ENCODE data around the gene FBXL15. TPM values are rescaled to one million over a fixed set of nuclear protein-coding genes. Genes with fewer than 3 reads are reported as not detected.

The FBXL15 gene
- polyA plus RNA-seq, 1 donor (not counting 4 experiments of a cell fraction or from before 2014, with no cell fraction given) = 3.1 TPM

DNA sequence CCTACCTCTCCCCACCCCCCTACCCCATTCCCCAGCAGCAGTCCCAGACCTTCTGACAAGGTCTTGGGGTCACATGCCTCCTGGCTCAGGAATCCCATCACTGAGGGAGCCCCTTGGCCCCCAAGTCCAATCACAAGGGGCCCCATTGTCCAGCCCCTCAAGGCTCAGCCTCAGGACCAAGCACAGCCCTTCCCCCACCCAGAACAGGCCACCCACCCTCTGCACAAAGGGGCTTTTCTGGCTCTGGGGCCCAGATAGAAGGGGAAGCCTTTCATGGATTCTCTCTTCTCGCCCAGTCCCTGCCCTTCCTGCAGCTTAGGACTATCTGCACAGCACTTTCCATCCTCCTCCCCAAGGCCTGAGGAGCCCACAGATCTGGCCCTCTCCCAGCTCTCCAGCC lies 4.8 kb downstream of the FBXL15 start:
- FAIRE-seq (no peak), DNase-seq (ENCODE audit: low read depth, low spot score) (no peak)
- Histone ChIP-seq H3K27ac (ENCODE audit: control insufficient read depth, insufficient read depth, low read length) (no peak overlapping the region), H3K9me1 (ENCODE audit: control insufficient read depth, extremely low read depth, insufficient read depth, low read length) (no peaks in the 10 kb centered on the region), H3K4me3 (ENCODE audit: control insufficient read depth in 2 of 3, extremely low read depth in 1 of 3, insufficient read depth in 2 of 3, low read depth in 1 of 3, low read length in 3 of 3) (no peak overlapping the region), H3K79me2 (ENCODE audit: control insufficient read depth, insufficient read depth, low read length) (peaks cover 3% of the 10 kb centered on the region), H2AFZ (ENCODE audit: control insufficient read depth, low read length) (no peak overlapping the region), H3K9me3 (ENCODE audit: control insufficient read depth, low read depth, low read length) (no peaks in the 10 kb centered on the region), H4K20me1 (ENCODE audit: control insufficient read depth, extremely low read depth, insufficient read depth, low read length) (no peaks in the 10 kb centered on the region), H3K27me3 (ENCODE audit: control insufficient read depth, extremely low read depth, insufficient read depth, low read length) (no peaks in the 10 kb centered on the region), H3K36me3 (ENCODE audit: control insufficient read depth in 2 of 2, extremely low read depth in 1 of 2, insufficient read depth in 2 of 2, low read length in 2 of 2) (peaks cover 9 to 21% of the 10 kb centered on the region in 2 experiments), H3K9ac (ENCODE audit: control insufficient read depth, extremely low read depth, insufficient read depth, low read length) (no peak overlapping the region), H3K4me2 (ENCODE audit: control insufficient read depth, extremely low read depth, insufficient read depth, low read depth, low read length) (no peak overlapping the region), H3K4me1 (ENCODE audit: control insufficient read depth, extremely low read depth, insufficient read depth, low read length) (peaks cover 15% of the 10 kb centered on the region)
- dilution Hi-C loops (cut with MboI; ENCODE audit: extremely low pct_ligation_motif_present, low sequenced_read_pairs) = no loop called here
- TF ChIP-seq, protein P1, sequence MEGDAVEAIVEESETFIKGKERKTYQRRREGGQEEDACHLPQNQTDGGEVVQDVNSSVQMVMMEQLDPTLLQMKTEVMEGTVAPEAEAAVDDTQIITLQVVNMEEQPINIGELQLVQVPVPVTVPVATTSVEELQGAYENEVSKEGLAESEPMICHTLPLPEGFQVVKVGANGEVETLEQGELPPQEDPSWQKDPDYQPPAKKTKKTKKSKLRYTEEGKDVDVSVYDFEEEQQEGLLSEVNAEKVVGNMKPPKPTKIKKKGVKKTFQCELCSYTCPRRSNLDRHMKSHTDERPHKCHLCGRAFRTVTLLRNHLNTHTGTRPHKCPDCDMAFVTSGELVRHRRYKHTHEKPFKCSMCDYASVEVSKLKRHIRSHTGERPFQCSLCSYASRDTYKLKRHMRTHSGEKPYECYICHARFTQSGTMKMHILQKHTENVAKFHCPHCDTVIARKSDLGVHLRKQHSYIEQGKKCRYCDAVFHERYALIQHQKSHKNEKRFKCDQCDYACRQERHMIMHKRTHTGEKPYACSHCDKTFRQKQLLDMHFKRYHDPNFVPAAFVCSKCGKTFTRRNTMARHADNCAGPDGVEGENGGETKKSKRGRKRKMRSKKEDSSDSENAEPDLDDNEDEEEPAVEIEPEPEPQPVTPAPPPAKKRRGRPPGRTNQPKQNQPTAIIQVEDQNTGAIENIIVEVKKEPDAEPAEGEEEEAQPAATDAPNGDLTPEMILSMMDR (optimal IDR thresholded peaks at IDR 0.05 in 1 of 3, IDR thresholded peaks at IDR 0.05 in 1 of 3, conservative IDR thresholded peaks at IDR 0.05 in 1 of 3; ENCODE audit: extremely low read depth in 1 of 3, insufficient read depth in 2 of 3, low read length in 3 of 3) = no peak
- TF ChIP-seq EZH2 (IDR thresholded peaks at IDR 0.05; ENCODE audit: low read length) = no peak

DNA sequence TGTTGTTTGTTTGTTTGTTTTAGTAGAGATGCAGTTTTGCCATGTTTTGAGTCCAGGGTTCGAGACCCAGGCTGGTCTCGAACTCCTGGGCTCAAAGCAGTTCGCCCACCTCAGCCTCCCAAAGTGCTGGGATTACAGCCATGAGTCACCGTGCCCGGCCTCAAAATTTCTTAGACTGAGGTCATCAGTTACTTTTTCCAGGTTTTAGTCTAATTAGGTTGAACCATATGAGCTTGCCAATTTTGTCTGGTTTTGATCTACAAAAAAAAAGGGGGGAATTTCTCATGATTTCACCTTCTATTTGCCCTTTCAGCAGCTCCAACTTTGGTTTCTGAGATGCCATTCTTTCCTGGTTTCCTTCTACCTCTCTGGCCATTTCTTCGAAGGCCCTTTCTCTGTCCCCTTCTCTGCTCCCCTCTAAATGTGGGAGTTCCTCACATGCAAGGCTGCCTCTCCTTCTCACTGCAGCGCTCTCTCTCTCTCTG lies 6.2 kb downstream of the FBXL15 start:
- no peak overlapping the region for H3K9ac ChIP-seq (ENCODE audit: control insufficient read depth, extremely low read depth, insufficient read depth, low read length)
- no peak for FAIRE-seq

More for the DNA sequence above, 6.2 kb downstream of the FBXL15 start:
- Histone ChIP-seq H3K4me1 (ENCODE audit: control insufficient read depth, extremely low read depth, insufficient read depth, low read length) (peaks cover 20% of the 10 kb centered on the region), H3K9me3 (ENCODE audit: control insufficient read depth, low read depth, low read length) (no peaks in the 10 kb centered on the region), H3K79me2 (ENCODE audit: control insufficient read depth, insufficient read depth, low read length) (peaks cover 9% of the 10 kb centered on the region), H4K20me1 (ENCODE audit: control insufficient read depth, extremely low read depth, insufficient read depth, low read length) (no peaks in the 10 kb centered on the region), H3K4me3 (ENCODE audit: control insufficient read depth in 2 of 3, extremely low read depth in 1 of 3, insufficient read depth in 2 of 3, low read depth in 1 of 3, low read length in 3 of 3) (no peak overlapping the region), H3K27ac (ENCODE audit: control insufficient read depth, insufficient read depth, low read length) (no peak overlapping the region), H3K27me3 (ENCODE audit: control insufficient read depth, extremely low read depth, insufficient read depth, low read length) (no peaks in the 10 kb centered on the region), H3K9me1 (ENCODE audit: control insufficient read depth, extremely low read depth, insufficient read depth, low read length) (no peaks in the 10 kb centered on the region), H2AFZ (ENCODE audit: control insufficient read depth, low read length) (no peak overlapping the region), H3K4me2 (ENCODE audit: control insufficient read depth, extremely low read depth, insufficient read depth, low read depth, low read length) (no peak overlapping the region), H3K36me3 (ENCODE audit: control insufficient read depth in 2 of 2, extremely low read depth in 1 of 2, insufficient read depth in 2 of 2, low read length in 2 of 2) (peaks cover 9 to 21% of the 10 kb centered on the region in 2 experiments)
- TF ChIP-seq EZH2 (IDR thresholded peaks at IDR 0.05; ENCODE audit: low read length) = no peak
- TF ChIP-seq, protein P1 (optimal IDR thresholded peaks at IDR 0.05 in 1 of 3, IDR thresholded peaks at IDR 0.05 in 1 of 3, conservative IDR thresholded peaks at IDR 0.05 in 1 of 3; ENCODE audit: extremely low read depth in 1 of 3, insufficient read depth in 2 of 3, low read length in 3 of 3) = no peak
- dilution Hi-C loops (cut with MboI; ENCODE audit: extremely low pct_ligation_motif_present, low sequenced_read_pairs) = no loop called here
- DNase-seq (ENCODE audit: low read depth, low spot score) = no peak

Measured in keratinocyte (primary cell).